ENCODE data around the gene CPM. TPM values are rescaled to one million over a fixed set of nuclear protein-coding genes. Genes with fewer than 3 reads are reported as not detected.
"Not testable (repeated sequence)": the region's sequence is repeated elsewhere in the genome, so short reads cannot be mapped to it uniquely, and the experiment has no call there.

Gene CPM
- total and polyA plus RNA-seq, 10 donors, result 3.5 to 189 (median 52.5) TPM

DNA sequence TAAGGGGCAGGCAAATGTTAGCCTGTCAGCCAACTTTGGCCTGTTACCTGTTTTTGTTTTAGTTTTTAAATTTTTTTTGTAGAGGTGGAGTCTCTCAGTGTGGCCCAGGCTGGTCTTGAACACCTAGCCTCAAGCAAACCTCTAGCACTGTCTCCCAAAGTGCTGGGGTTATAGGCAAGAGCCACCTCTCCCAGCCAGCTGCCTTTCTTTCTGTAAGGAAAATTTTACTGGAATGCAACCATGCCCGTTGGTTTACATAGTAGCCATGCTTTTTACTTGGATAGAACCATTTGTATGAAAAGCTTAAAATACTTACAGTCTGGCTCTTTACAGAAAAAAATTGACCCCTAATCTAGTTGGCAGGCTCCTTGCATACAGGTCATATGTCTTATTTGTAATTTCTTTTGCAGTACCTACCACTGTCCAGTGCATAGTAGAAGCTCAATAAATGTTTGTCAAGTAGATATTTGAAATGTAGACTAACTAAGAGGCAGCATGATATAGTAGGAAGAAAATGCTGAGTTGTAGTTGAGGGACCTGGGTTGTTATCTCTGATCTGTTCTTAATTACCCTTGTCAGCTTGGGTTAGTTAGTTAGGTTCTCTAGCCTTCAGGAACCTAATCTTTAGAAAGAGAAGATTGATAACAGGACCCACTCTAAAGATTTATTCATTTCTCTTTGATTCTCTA lies 120.3 kb downstream of the CPM start:
- H3K4me3 ChIP-seq, result peak overlapping the region in 1 of 8 donors; percentile 7

DNA sequence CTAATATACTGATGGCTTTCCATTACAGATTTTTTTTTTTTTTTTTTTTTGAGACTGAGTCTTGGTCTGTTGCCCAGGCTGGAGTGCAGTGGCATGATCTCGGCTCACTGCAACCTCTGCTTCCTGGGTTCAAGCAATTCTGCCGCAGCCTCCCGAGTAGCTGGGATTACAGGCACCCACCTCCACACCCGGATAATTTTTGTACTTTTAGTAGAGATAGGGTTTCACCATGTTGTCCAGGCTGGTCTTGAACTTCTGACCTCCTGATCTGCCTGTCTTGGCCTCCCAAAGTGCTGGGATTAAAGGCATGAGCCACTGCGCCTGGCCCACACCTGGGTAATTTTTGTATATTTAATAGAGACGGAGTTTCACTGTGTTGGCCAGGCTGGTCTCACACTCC lies 121.4 kb downstream of the CPM start:
- Histone ChIP-seq H3K36me3 (peaks cover 0 to 74% (median 38%) of the 10 kb centered on the region in 6 donors), H3K4me1 (peaks cover 9 to 88% (median 79%) of the 10 kb centered on the region in 6 donors), H3K27ac (peak overlapping the region in 1 of 8 donors; percentile 41), H3K4me3 (peak overlapping the region in 1 of 8 donors; percentile 17)
- WGBS, 5 donors, result 83 to 94% (median 90%) methylated on average over 5 to 6 of the region's 6 CpGs
- intact Hi-C loops (cut with DNase I; ENCODE audit: low total_unique reads); DNase-seq; H3K9me3 ChIP-seq; H3K27me3 ChIP-seq (replicated peaks in 1 of 7): not testable (repeated sequence)

More for the DNA sequence above, 120.3 kb downstream of the CPM start:
- Histone ChIP-seq H3K36me3 (peaks cover 0 to 85% (median 49%) of the 10 kb centered on the region in 6 donors), H3K27ac (peak overlapping the region in 2 of 8 donors; percentile 7 to 8), H3K27me3 (replicated peaks in 1 of 7) (no peaks in the 10 kb centered on the region), H3K9me3 (no peaks in the 10 kb centered on the region), H3K4me1 (peaks cover 9 to 85% (median 71%) of the 10 kb centered on the region in 6 donors)
- WGBS, 5 donors, result 76 to 96% (median 88%) methylated on average over 1 of the region's 1 CpG
- intact Hi-C loops (cut with DNase I; ENCODE audit: low total_unique reads), result no loop called here
- TF ChIP-seq POLR2AphosphoS5 (IDR thresholded peaks at IDR 0.05) (no peak), POLR2A (IDR thresholded peaks at IDR 0.05) (no peak)
- TF ChIP-seq, protein P1, sequence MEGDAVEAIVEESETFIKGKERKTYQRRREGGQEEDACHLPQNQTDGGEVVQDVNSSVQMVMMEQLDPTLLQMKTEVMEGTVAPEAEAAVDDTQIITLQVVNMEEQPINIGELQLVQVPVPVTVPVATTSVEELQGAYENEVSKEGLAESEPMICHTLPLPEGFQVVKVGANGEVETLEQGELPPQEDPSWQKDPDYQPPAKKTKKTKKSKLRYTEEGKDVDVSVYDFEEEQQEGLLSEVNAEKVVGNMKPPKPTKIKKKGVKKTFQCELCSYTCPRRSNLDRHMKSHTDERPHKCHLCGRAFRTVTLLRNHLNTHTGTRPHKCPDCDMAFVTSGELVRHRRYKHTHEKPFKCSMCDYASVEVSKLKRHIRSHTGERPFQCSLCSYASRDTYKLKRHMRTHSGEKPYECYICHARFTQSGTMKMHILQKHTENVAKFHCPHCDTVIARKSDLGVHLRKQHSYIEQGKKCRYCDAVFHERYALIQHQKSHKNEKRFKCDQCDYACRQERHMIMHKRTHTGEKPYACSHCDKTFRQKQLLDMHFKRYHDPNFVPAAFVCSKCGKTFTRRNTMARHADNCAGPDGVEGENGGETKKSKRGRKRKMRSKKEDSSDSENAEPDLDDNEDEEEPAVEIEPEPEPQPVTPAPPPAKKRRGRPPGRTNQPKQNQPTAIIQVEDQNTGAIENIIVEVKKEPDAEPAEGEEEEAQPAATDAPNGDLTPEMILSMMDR (IDR thresholded peaks at IDR 0.05 in 8 of 11, conservative IDR thresholded peaks at IDR 0.05 in 3 of 11), result no peak
- no peak for DNase-seq

GRCh38 chr12:68810027-68810389 lies 123.0 kb downstream of the CPM start:
- Histone ChIP-seq H3K4me3 (peak overlapping the region in 4 of 8 donors; percentile 66 to 84 (median 78)), H3K36me3 (peaks cover 0 to 59% (median 27%) of the 10 kb centered on the region in 6 donors), H3K27ac (peak overlapping the region in 2 of 8 donors; percentile 98 to 100), H3K4me1 (peaks cover 5 to 74% (median 68%) of the 10 kb centered on the region in 6 donors)
- H3K9me3 ChIP-seq; intact Hi-C loops (cut with DNase I; ENCODE audit: low total_unique reads); DNase-seq; H3K27me3 ChIP-seq (replicated peaks in 1 of 7): not testable (repeated sequence)
- WGBS, 5 donors, result 93 to 98% (median 94%) methylated on average over 13 of the region's 13 CpGs

- Histone ChIP-seq H3K4me1 (peaks cover 0 to 68% (median 62%) of the 10 kb centered on the region in 6 donors), H3K36me3 (peaks cover 0 to 53% (median 23%) of the 10 kb centered on the region in 6 donors), H3K27me3 (replicated peaks in 1 of 7) (no peaks in the 10 kb centered on the region), H3K27ac (peak overlapping the region; percentile 94 to 100 (median 98)), H3K9me3 (no peaks in the 10 kb centered on the region), H3K4me3 (peak overlapping the region; percentile 52 to 84 (median 76))
- intact Hi-C loops (cut with DNase I; ENCODE audit: low total_unique reads), result loop anchor here (10.0 kb wide), 1 partner anchor 65 kb away; the partner anchor contains the start of gene SLC35E3
- TF ChIP-seq POLR2A (IDR thresholded peaks at IDR 0.05) (no peak), POLR2AphosphoS5 (IDR thresholded peaks at IDR 0.05) (no peak)
- TF ChIP-seq, protein P1 (IDR thresholded peaks at IDR 0.05 in 8 of 11, conservative IDR thresholded peaks at IDR 0.05 in 3 of 11), result no peak
- DNase-seq, result no peak
- 79 to 82% (median 81%) methylated on average over 12 of the region's 12 CpGs for WGBS, 5 donors
These were observed 123.6 kb downstream of the CPM start for GRCh38 chr12:68809190-68810026.
